HG03196 (cell line): ENCODE data around the gene PARP6.
"Not testable (repeated sequence)": the region's sequence is repeated elsewhere in the genome, so short reads cannot be mapped to it uniquely, and the experiment has no call there.

ENCODE experiments used
- ATAC-seq: cut with Tn5 transposase; IDR thresholded peaks from one replicate; pipeline ENCODE4 v1.9.1; 2021; ENCODE audit not compliant: unreplicated experiment

PARP6 gene

DNA sequence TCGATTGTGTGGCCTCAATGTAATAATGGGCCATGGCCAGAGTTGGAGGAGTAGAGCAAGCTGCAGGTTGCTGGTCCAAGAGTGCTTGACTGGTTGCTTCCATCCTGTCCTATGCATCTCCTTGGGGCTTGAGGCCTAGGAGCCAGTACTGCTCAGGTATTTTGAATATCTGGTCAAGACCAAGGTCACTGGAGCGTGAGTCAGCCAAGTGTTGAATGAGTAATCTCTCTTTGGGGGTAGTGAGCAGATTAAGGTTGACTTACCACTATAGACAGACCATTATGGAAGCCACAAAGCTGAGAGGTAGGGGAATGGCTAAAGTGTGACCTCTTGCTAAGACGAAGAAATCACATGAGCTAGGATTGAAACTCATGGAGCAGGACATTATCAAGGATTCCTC is 9.4 kb upstream of the PARP6 start:
- no peak for ATAC-seq

- no peak for ATAC-seq
Measured at GRCh38 chr15:72280751-72281150, 8.4 kb upstream of the PARP6 start.

GRCh38 chr15:72278737-72279136 is 6.4 kb upstream of the PARP6 start:
- no peak for ATAC-seq

- no peak for ATAC-seq
Measured at GRCh38 chr15:72276326-72276700, 4.0 kb upstream of the PARP6 start.

DNA sequence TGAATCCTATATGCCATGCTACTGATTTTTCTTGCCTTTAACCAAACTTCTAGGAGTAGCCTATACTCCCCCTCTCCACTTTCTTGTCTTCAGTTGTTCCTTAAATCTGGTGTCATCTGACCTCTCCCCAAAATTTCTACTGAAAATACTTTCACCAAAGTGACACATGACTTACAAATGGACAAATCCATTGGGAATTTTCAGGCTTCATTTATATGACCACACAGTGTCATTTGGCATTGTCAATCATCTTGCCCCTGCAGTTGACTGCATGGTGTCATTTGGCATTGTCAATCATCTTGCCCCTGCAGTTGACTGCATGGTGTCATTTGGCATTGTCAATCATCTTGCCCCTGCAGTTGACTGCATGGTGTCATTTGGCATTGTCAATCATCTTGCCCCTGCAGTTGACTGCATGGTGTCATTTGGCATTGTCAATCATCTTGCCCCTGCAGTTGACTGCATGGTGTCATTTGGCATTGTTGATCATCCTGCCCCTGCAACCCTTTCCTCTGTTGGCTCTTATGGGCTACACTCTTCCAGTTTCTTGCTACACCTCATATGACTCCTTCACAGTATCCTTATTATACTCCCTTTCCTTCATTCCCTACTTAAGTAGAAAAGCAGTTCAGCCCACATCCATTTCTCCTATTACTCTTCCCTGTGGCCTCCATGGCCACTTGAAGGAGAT is 3.4 kb upstream of the PARP6 start:
- ATAC-seq = not testable (repeated sequence)

DNA sequence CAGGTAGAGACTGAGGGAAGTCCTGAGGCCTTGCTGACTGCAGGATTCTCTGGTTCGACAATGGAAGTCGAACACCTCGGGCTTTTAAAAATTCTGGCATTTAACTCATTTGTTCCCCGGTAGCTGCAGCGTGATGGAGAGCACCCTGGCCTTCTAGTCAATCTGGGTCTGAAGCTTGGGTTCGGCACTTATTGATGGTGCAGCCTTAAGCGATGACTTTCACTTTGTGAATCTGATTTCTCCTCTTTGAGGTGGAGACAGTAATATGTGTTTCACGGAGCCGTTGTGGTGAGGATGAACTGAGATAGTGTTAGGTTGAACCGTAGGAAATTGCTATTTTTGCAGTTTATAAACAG is 621 bp upstream of the PARP6 start:
- ATAC-seq = no peak

DNA sequence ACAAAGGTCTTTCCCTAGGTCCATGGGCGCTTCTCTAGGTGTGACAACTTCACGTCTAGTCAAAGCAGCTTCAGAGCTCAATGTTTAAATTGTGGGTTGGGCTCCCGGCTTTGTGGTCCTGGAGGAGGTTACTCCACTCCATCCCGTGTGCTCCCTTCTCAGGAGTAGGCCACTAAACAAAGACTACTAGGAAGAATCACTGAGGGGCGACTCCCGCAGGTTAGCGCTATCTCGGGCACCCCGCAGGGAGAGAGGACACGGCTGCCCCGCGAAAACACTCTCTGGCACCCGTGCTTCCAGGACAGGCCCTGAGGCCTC is 500 bp downstream of the PARP6 start:
- ATAC-seq = no peak

DNA sequence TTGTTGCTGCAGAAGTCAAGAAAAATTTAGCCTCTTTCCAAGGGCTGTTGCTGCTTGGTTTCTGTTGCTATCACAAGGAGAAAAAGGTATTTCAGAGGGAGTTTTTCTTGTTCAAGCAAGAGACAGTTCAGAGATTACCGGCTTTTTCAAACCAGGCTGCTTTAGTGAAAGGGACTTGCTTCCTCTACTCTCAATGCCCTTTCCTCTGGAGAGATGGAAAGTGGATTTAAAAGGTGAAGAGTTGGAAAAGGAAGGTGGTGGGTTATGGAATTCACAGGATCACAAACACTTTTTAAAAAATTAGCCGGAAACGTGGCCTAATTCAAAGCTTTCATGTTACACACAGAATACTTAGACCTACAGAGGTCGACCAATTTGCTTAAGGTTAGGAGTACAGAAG is 1.1 kb downstream of the PARP6 start:
- no peak for ATAC-seq

- ATAC-seq = no peak
Measured at GRCh38 chr15:72269739-72270138, 2.6 kb downstream of the PARP6 start.

DNA sequence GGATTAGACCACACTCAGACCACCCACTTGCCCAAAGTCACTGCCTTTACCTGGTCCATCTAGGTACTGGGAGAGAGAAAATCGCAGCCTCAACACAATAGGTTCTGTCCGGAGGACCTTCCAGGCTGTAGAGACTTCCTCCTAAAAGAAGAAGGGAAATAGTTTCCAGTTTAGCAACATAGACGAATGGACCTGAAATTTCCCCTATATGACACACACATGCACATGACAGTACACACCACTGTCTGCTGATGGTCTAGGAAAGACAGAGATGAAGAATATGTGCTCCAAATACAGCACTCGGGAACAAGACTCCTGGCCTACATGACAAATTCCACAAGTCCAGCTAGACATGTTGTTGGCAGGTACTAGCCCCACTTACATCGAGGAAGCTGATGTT is 7.3 kb downstream of the PARP6 start:
- no peak for ATAC-seq

- no peak for ATAC-seq
Measured at GRCh38 chr15:72252663-72253299, 19.6 kb downstream of the PARP6 start.

- ATAC-seq = no peak
Measured at GRCh38 chr15:72249142-72249810, 23.1 kb downstream of the PARP6 start.

- no peak for ATAC-seq
Measured at GRCh38 chr15:72248514-72248913, 23.8 kb downstream of the PARP6 start.

GRCh38 chr15:72242775-72243370 is 29.5 kb downstream of the PARP6 start:
- ATAC-seq = no peak

DNA sequence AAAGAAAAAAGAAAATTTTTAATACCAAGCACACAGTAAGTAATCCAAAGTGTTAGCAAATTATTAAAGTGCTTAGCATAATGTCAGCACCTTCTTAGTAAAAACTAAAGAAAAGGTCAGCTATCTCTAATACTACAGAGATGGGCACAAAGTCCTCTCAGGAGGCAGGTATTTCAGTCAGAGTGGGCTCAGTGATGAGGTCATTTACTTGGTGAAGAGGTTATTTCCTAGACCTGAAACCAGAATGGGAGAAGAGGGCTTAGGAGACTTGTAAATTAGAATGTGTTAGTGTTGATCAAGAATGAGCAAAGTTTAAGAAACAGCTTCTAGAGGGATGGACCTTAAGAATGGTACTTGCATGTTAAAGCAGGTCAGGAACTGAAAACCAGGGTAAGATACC is 32.7 kb downstream of the PARP6 start:
- no peak for ATAC-seq

- no peak for ATAC-seq
Measured at GRCh38 chr15:72238586-72238985, 33.8 kb downstream of the PARP6 start.

GRCh38 chr15:72237853-72238224 is 34.5 kb downstream of the PARP6 start:
- ATAC-seq = no peak

DNA sequence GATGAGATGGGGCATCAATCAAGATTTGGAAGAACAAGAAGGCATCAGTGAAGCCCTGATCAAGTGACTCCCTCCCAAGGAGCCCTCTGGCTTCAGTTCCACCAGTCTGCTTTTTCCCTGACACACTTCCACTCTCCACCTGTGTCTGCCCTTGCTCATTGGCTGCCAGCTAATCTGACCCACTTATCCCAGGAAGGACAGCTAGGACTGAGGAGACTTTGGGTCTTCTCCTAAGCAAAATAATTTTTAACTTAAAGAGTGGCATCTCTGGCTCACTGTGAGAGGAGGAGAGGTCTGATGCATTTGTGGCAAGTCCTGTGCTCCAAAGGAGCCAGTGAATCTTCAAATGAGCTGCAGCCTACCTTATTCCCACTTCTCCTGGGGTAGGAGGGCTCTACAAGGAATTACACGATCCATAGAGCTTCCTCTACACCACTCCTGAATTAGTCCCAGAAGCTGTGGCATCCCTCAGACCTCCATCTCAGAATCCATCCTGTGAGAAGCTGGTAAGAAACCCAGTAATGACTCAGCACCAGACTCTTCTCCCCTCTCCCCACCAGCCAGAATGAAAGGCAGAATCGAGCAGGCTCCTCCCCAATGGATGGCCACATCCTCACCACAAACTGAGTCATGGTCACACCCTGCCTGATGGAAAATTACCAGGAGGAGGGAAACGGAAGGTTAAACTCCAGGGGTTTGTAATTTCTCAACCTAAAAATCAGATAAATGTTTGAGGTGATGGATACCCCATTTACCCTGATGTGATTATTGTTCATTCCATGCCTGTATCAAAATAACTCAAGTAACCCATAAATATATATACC is 35.1 kb downstream of the PARP6 start:
- ATAC-seq = peak; percentile 72

DNA sequence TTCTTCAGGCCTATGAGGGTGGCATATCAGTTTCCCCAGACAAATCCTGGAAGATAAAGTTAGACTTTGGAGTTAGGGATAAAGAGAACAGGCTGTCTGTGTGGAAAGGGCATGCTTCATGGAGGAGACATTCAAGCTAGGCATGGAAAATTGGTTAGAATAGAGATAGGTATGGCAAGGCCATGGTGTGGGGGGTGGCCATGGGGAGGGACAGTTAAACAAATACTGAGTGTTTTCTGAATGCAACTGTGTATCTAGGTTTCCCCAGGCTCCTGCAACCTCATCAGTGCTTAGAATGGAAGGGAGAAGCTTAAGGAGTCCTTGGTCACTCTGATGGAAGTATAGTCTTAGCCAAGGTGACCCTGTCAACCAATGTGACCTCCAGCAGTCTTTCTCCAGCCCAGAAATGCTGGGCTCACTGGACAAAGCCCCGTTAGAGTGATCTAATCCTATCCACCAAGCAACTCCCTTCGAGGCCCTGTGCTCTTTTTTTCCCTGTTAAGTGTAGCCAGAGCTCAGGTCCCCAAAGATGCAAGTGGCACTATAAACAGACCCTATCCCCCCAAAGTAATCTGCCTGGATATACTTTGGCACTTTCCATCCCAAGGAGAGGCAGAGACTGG is 35.9 kb downstream of the PARP6 start:
- ATAC-seq = no peak

- no peak for ATAC-seq
Measured at GRCh38 chr15:72235298-72235697, 37.1 kb downstream of the PARP6 start.

- no peak for ATAC-seq
Measured at GRCh38 chr15:72233769-72234168, 38.6 kb downstream of the PARP6 start.
